IPS-18c (cell line): ENCODE measurements around the gene CD276.
"Not testable (repeated sequence)": the region's sequence is repeated elsewhere in the genome, so short reads cannot be mapped to it uniquely, and the experiment has no call there.

ENCODE experiments used
- H3K4me3 ChIP-seq: 2 replicates; pipeline ENCODE4 v1.7.0; 2013; ENCODE audit warnings: low read depth, mild to moderate bottlenecking, low read length, moderate library complexity; ENCODE audit not compliant: insufficient read depth
- H3K9me3 ChIP-seq: one replicate; pipeline ENCODE4 v1.6.1; 2013; ENCODE audit warnings: mild to moderate bottlenecking, low read length, moderate library complexity; ENCODE audit not compliant: control insufficient read depth, insufficient read depth

The CD276 gene

DNA sequence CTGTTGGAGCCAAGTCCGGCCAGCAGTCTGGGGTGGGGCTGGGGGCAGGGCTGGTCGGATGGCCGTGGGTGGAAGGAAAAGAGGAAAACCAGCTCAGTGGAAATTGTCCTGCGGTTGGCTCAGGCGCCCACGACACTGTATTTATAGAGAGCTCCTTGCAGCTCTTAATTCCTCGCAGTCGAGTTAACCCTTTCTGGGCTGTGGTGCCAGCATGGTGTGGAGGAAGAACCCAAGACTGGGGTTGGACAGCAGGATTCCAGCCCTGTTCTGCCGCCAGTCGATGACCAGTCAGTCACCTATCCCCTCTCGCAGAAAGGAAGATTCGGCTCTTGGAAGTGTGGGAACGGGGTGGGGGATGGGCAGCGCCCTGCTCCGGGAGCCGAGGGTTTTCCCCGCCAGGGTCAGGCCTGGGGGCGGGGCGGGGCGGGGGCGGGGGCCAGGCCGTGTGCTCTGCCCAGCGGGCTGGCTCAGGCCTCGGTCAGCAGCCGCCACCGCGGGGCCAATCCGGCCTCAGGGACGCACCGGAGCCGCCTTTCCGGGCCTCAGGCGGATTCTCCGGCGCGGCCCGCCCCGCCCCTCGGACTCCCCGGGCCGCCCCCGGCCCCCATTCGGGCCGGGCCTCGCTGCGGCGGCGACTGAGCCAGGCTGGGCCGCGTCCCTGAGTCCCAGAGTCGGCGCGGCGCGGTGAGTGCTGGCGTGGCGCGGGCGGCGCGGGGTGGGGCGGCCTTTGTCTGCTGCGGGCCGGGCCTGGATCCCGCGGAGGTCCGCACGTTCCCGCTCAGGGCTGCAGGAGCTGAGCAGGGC lies at the start of gene CD276:
Gene CD276 (plus strand): TSS at position 607 of the 804 bp plus-strand sequence. CDS start 15,257 bp downstream, outside the sequence.
- Histone ChIP-seq H3K4me3 (peak within 1 kb of the TSS; percentile 94), H3K9me3 (no peaks in the 10 kb centered on the region)

DNA sequence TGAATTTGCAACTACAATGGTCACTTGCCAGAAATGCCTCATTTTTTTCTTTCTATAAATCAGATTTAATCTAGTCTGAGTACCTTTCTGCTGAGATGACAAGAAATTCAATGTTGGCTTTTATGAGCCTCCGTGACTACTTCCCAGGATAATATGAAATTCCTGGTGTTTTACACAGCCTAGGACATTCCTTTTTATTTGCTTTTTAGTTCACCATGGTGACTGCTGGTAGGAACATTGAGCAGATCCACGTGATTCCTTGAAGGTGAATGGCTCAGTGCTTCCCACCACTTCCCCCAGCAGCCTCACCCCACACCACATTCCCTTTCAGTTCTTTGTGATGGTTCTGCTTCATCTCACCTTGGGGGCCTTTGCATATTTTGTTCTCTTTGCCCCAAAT lies 46.7 kb upstream of the CD276 start:
- peaks cover 2% of the 10 kb centered on the region for H3K9me3 ChIP-seq
- H3K4me3 ChIP-seq = no peak overlapping the region

DNA sequence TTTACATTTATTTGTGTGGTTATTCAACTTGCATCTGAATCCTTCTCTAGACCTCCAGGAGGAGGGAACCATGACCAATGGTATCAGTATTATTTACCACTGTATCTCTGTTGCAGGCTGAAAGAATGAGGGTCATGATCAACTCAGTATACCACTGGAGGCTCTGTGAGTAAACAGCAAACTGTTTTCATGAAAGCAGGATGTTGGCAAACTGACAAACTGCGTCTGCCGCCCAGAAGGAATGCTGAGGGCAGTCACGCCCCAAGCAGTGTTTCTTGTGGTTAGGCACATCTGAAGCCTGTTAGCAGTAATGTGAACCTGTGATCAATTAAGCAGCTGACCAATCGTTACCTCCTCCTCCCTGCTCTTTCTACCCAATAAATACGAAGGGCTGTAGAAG lies 44.7 kb upstream of the CD276 start:
- not testable (repeated sequence) for H3K4me3 ChIP-seq, H3K9me3 ChIP-seq

DNA sequence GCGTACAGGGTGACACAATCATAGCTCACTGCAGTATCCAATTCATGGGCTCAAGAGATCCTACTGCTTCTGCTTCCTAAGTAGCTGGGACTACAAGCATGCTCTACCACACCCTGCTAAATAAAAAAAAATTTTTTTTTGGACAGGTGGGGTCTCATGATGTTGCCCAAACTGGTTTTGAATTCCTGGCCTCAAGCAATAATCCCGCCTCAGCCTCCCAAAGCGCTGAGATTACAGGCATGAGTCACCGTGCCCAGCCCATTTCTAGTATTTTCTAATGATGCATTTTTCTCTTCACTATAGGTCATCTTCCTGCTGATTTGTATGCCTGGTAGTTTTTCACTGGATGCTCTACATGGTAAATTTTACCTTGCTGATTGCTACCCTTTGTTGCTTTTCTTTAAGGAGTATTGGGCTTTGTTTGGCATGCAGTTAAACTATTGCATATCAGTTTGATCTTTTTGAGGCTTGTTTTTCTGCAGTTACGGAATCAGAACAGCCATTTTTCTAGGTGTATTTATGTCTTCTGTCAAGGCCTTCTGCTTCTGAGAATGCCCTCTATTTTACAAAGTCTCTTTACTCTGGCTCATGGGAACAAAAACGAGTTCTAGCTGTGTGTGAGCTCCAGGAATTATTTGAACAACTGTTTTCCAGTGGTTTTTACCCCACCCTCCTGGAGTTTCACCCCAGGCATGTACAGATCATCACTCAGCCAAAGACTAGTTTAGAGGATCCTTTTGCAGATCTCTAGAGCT lies 36.7 kb upstream of the CD276 start:
- Histone ChIP-seq H3K4me3 (no peak overlapping the region), H3K9me3 (no peaks in the 10 kb centered on the region)

DNA sequence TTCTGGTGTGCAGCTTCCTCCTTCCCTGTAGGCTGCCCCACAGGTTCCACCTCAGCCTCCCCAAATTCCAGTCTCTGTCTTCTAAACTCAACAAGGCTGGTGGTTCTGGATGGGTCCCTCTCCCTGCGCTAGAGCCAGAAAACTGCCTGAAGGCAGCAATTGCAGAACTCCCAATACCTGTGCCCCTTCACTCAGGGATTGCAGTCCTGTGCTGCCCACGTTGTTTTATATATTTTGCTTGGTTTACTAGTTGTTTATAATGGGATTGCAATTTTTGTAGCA lies 36.2 kb upstream of the CD276 start:
- no peaks in the 10 kb centered on the region for H3K9me3 ChIP-seq
- no peak overlapping the region for H3K4me3 ChIP-seq

DNA sequence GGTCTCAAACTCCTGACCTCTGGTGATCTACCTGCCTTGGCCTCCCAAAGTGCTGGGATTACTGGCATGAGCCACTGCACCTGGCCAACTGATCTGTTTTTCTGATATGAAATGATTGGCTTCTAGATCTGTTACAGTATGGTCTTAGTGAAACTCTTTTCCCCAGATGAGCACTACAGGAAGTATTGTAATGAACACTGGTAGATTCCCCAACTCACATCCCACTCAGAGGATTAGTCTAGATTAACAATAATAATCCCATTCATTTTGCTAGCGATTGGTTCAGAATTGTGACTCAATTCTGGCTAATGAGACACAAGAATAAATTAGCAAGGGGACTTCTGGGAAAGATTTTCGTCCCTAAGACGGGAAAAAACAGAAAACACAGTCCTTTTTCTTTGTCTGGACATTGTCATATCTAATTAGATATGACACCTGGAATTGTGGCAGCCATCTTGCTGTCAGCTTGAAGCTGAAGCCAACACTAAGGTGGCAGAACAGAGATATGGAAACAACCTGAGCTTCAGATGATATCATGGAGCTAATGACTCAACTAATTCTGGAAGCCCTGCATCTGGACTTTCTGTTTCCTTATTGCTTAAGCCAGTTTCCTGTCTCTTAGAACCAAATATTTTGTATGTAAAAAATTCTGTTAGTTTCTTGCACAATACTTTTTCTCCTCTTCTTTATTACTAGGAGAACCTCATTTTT lies 33.6 kb upstream of the CD276 start:
- H3K4me3 ChIP-seq = no peak overlapping the region
- no peaks in the 10 kb centered on the region for H3K9me3 ChIP-seq

DNA sequence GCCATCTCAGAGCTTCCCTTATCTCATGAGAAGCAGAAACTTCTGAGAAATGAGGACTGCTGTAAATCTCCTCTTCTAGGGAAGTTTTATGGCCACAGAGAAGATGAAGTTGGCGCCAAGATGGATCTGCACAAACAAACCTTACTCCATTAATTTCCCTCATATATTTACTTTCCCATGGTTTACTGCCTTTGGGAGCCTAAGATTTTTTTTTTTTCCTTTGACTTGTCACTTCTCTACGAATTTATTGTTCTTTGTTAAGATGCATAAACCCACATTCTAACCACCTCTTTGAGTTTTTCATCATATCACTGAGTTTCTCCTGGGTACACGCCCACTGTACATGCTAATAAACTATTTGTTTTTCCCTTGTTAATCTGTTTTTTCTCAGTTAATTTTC lies 29.5 kb upstream of the CD276 start:
- Histone ChIP-seq H3K9me3 (no peaks in the 10 kb centered on the region), H3K4me3 (no peak overlapping the region)

DNA sequence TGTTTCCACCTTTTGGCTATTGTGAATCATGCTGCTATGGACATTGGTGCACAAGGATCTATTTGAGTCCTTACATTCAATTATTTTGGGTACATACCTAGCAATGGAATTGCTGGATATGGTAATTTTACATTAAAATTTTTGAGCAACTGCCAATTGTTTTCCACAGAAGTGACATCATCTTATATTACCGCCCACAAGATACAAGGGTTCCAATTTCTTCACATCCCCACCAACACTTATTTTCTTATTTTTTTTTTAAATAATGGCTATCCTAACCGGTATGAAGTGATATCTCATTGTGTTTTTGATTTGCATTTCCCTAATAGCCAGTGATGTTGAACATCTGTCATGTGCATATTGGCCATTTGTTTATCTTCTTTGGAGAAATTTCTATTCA lies 28.5 kb upstream of the CD276 start:
- no peak overlapping the region for H3K4me3 ChIP-seq
- no peaks in the 10 kb centered on the region for H3K9me3 ChIP-seq

DNA sequence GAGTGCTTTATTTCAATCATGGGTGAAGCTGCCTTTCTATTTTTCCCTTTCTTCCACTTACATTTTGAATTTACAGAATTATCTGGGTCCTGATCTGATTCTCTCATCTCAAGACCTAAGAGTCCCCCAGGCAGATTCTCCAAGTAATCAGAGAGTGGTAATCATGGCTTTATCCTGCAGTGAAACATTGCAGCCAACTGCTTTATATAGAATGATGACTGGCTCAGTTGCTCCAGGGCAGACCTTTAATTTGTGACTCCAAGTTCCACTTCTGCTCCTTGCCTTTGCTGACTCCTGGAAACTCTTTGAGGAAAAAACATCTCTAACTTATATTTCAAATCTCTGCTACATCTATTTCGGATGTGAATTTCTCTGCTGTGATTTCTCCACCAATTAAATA lies 25.5 kb upstream of the CD276 start:
- Histone ChIP-seq H3K4me3 (no peak overlapping the region), H3K9me3 (no peaks in the 10 kb centered on the region)

DNA sequence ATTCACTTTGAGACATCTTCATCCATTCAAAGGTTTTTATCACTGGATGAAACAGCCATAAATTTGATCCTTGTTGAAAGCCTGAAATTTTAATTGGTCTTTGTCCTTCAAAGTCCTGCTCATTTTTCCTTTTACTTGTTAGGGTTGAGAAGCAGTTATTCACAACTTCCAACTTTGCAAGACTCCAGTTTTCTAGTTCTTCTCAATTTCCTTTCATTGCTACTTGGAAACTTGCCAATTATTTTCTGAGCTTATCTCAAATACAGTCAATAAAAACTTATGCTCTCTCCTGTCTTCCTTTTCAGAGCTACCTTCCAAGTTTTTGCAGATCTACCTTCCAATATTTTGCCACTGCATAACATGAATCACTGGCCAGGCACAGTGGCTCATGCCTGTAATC lies 23.7 kb upstream of the CD276 start:
- no peaks in the 10 kb centered on the region for H3K9me3 ChIP-seq
- H3K4me3 ChIP-seq = no peak overlapping the region

DNA sequence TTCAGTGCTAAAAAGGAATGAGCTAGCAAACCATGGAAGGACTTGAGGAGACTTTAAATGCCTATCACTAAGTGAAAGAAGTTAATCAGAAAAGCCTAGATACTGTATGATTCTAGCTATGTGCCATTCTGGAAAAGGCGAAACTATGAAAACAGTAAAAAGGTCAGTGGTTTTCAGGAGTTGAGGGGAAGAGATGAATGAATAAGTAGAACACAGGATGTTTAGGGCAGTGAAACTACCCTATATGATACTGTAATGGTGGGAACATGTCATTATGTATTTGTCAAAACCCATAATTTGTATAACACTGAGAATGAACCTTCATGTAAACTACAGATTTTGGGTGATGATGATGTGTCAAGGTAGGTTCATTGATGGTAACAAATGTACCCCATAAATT lies 9.6 kb upstream of the CD276 start:
- H3K9me3 ChIP-seq = no peaks in the 10 kb centered on the region
- H3K4me3 ChIP-seq = no peak overlapping the region

DNA sequence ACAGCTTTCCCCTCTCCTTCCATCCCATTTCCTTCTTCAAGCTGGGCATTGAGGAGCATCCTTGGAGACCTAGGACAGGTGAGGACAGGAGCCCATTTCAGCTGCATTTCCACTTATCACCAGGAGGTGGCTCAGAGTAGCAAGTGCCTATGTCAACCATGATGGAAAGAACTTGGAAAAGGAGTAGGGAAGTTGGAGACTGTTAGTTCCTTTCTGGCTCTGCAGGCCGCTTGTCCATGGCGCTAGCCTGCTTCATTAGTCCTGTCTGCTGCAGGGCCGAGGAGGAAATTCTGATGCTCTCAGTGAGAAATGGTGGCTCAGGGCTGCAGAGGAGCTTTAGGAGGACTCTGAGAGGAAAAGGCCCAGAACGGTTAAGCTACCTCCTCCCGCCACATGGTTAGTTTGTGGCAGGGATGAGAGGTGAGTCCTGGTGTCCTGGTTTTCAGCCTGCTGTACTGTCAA lies 7.0 kb upstream of the CD276 start:
- H3K4me3 ChIP-seq = no peak overlapping the region
- no peaks in the 10 kb centered on the region for H3K9me3 ChIP-seq

DNA sequence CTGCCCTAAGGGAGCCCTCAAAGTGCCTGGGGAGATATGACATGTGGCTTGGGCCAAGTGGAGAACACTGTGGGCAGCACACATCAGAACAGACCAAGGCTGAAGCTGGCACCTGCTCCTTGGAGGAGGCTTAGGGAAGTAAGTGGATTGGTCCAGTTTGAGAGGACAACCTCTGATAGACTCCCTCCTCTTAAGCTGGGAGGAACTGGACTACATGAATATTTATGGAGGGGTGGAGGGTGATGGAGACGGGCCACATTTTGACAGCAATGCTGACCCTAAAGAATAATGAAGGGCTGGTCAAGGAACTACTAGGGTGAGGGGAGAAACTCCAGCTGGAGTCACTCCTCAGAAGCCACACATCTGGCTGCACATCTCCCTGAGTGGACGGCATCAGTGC lies 6.5 kb upstream of the CD276 start:
- no peak overlapping the region for H3K4me3 ChIP-seq
- H3K9me3 ChIP-seq = no peaks in the 10 kb centered on the region

DNA sequence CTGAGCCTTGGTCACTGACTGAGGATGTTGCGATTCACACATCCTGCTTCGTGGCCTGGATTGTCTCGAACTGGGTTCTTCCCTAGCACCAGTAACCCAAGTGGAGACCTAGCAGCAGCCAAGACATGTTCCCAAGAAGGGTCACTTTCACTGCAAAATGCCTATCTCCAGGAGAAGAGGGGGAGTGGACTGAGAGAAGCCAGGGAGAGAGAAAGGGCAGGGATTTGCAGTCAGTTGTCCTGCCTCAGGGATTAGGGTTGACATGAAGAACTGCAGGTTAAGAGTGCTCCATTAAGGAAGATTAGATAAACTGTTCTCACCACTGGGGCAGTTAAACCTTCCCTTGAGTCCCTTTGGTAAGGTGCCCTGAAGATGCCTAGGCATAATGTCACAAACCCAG lies 5.7 kb upstream of the CD276 start:
- H3K9me3 ChIP-seq = no peaks in the 10 kb centered on the region
- no peak overlapping the region for H3K4me3 ChIP-seq

DNA sequence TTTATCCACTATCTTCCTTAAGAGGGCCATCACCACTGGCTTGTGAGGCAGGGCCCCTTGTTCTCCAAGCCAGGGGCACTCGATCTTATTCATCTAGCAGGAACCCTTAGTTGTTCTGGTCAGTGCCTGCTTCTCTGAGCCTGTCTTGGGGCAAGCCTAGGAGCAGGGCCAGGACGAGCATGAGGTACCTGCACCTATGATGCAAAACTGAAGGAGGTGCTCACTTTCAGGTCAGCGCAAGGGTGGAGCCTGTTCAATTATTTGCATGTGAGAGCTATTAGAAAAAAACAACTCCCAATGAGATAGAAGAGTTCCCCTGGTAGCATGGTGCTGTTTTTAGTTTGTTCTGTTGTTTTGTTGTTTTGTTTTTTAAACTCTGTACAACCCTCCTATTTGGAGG lies 5.0 kb upstream of the CD276 start:
- no peak overlapping the region for H3K4me3 ChIP-seq
- H3K9me3 ChIP-seq = no peaks in the 10 kb centered on the region

DNA sequence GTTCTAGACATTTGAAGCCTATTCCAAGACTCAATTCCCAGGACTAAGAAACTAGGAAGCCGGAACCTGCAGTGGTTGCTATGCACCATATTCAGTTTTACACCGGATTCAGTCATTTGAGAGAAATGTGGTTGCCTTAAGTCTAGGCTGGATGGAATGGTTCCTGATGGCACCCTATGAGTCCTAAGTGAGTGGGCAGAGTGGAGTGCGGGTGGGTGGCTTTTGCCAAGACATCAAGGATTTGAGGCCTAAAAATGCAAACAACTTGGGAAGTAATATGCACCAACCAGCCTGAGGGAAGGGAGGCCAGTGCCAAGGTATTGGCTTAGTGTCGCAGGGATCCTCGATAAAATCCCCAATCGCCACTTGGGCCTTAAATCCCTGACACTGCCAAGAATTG lies 4.2 kb upstream of the CD276 start:
- H3K4me3 ChIP-seq = no peak overlapping the region
- H3K9me3 ChIP-seq = no peaks in the 10 kb centered on the region

DNA sequence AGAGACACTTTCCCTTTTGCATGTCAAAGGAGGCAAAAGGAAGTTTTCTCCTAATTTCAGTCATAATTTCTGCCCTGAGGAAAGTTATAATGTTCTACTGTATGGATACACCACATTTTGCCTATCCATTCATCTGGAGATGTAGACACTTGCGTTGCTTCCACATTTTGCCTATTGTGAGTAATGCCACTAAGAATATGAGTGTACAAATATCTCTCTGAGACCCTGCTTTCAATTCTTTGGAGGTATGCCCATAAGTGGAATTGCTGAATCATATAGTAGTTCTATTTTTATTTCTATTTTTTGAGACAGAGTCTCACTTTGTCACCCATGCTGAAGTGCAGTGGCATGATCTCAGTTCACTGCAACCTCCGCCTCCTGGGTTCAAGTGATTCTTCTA lies 3.6 kb upstream of the CD276 start:
- Histone ChIP-seq H3K9me3 (no peaks in the 10 kb centered on the region), H3K4me3 (no peak overlapping the region)

DNA sequence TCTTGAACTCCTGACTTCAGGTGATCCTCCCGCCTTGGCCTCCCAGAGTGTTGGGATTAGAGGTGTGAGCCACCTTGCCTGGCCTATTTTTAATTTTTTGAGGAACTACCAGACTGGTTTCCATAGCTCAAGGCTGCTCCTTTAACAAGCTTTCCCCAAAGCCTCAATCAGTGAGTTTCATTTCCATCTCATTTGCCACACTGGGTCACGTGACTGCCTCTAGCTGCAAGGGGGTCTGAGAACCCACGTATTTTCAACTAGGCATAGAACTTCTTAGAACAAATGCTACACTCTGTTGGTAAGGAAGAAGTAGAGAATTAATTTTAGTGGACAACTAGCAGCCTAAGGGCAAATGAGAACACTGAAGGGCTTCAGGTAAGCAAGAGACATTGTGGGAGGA lies 3.1 kb upstream of the CD276 start:
- Histone ChIP-seq H3K4me3 (no peak overlapping the region), H3K9me3 (no peaks in the 10 kb centered on the region)
